HEK293 (cell line): Measurements from ENCODE around the gene CTNNA2.

ENCODE experiments used
- MZF1 ChIP-seq: fragments of 450-650 bp; formaldehyde crosslinking; IDR thresholded peaks from 2 replicates; pipeline ENCODE4 v1.5.1; 2017; ENCODE audit warnings: missing biosample characterization, missing genetic modification characterization, borderline replicate concordance
- REPIN1 ChIP-seq: fragments of 450-650 bp; formaldehyde crosslinking; IDR thresholded peaks from 2 replicates; pipeline ENCODE4 v1.5.1; 2017; ENCODE audit warnings: missing biosample characterization, missing genetic modification characterization, low read depth
- REST ChIP-seq: fragments of 450-650 bp; formaldehyde crosslinking; IDR thresholded peaks from 2 replicates; pipeline ENCODE4 v1.5.1; 2016; ENCODE audit warnings: missing biosample characterization, missing genetic modification characterization
- SALL2 ChIP-seq: fragments of 450-650 bp; formaldehyde crosslinking; IDR thresholded peaks from 2 replicates; pipeline ENCODE4 v1.5.0; 2017; ENCODE audit warnings: missing biosample characterization, mild to moderate bottlenecking, missing genetic modification characterization, borderline replicate concordance
- SP3 ChIP-seq: fragments of 450-650 bp; formaldehyde crosslinking; IDR thresholded peaks from 2 replicates; pipeline ENCODE4 v1.5.1; 2016; ENCODE audit warnings: missing biosample characterization, missing genetic modification characterization
- YY2 ChIP-seq: fragments of 450-650 bp; formaldehyde crosslinking; IDR thresholded peaks from 2 replicates; pipeline ENCODE4 v1.5.1; 2016; ENCODE audit warnings: missing biosample characterization, missing genetic modification characterization
- ZFP69B ChIP-seq: fragments of 450-650 bp; formaldehyde crosslinking; IDR thresholded peaks from 2 replicates; pipeline ENCODE4 v1.5.1; 2016; ENCODE audit warnings: missing biosample characterization, missing genetic modification characterization
- ZNF292 ChIP-seq: fragments of 450-650 bp; formaldehyde crosslinking; IDR thresholded peaks from 2 replicates; pipeline ENCODE4 v1.5.1; 2016; ENCODE audit warnings: low read depth, missing biosample characterization, missing genetic modification characterization, borderline replicate concordance
- ZNF311 ChIP-seq: fragments of 450-650 bp; formaldehyde crosslinking; IDR thresholded peaks from 2 replicates; pipeline ENCODE4 v1.5.1; 2017; ENCODE audit warnings: missing biosample characterization, missing genetic modification characterization, borderline replicate concordance
- ZNF350 ChIP-seq: fragments of 450-650 bp; formaldehyde crosslinking; IDR thresholded peaks from 2 replicates; pipeline ENCODE4 v1.5.0; 2017; ENCODE audit warnings: missing biosample characterization, mild to moderate bottlenecking, missing genetic modification characterization
- TF ChIP-seq, protein P1 (sequence below): fragments of 450-650 bp; formaldehyde crosslinking; IDR thresholded peaks from 2 replicates; pipeline ENCODE4 v1.5.1; 2016; ENCODE audit warnings: missing biosample characterization, missing genetic modification characterization

DNA sequence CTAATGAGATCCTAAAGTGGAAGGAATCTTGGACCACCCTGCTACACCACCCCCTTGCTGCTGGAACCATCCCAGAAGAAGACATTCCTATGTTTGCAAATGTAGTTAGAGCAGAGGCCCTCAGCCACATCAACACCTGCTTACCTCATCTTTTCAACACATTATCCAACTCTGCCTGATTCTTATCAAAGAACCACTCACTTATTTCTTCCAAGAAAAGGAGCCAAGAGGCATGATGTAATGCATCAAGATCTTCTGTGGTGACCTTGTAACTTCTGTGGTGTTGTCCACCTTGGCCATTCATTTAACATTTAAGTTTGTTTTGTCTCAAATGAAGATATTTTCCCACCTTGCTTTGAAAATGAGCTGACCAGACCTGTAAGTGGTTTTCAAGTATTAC lies 338.1 kb downstream of the CTNNA2 start:
- TF ChIP-seq, protein P1, sequence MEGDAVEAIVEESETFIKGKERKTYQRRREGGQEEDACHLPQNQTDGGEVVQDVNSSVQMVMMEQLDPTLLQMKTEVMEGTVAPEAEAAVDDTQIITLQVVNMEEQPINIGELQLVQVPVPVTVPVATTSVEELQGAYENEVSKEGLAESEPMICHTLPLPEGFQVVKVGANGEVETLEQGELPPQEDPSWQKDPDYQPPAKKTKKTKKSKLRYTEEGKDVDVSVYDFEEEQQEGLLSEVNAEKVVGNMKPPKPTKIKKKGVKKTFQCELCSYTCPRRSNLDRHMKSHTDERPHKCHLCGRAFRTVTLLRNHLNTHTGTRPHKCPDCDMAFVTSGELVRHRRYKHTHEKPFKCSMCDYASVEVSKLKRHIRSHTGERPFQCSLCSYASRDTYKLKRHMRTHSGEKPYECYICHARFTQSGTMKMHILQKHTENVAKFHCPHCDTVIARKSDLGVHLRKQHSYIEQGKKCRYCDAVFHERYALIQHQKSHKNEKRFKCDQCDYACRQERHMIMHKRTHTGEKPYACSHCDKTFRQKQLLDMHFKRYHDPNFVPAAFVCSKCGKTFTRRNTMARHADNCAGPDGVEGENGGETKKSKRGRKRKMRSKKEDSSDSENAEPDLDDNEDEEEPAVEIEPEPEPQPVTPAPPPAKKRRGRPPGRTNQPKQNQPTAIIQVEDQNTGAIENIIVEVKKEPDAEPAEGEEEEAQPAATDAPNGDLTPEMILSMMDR: no peak
- TF ChIP-seq SALL2 (tag by site-specific recombination): no peak
- TF ChIP-seq ZNF350 (tag by site-specific recombination): no peak
- no peak for TF ChIP-seq REPIN1 (tag by site-specific recombination)
- no peak for TF ChIP-seq ZNF292 (tag by site-specific recombination)
- TF ChIP-seq ZFP69B: no peak
- TF ChIP-seq SP3 (tag by site-specific recombination): no peak
- TF ChIP-seq MZF1: no peak
- no peak for TF ChIP-seq YY2 (tag by site-specific recombination)
- TF ChIP-seq REST (tag by site-specific recombination): no peak
- TF ChIP-seq ZNF311 (tag by site-specific recombination): no peak
